H1 (cell line): ENCODE results near the gene WDR4. TPM values are rescaled to one million over a fixed set of nuclear protein-coding genes. Genes with fewer than 3 reads are reported as not detected.
A peak's percentile ranks its signal among the peaks of the same experiment; 100 is the strongest.

Experiments used
- CTCF ChIA-PET: fragments of 300-600 bp; sonication (Branson Sonifier 250); formaldehyde crosslinking; loops from one replicate; lab custom pipeline; 2021; ENCODE audit not compliant: partially characterized antibody; lab: Charles Lee
- POLR2A ChIA-PET: fragments of 300-600 bp; sonication (Branson Sonifier 250); formaldehyde crosslinking; loops from one replicate; lab custom pipeline; 2021; ENCODE audit warnings: inconsistent platforms; ENCODE audit not compliant: partially characterized antibody; lab: Charles Lee
- DNase-seq, 2 experiments: peaks; one replicate each; pipeline versions ENCODE4 v3.0.0 to v3.0.0-alpha.2; 2010 to 2022; ENCODE audit warnings: low spot score in 2 of 2, low read depth in 1 of 2, mixed read lengths in 1 of 2
- FAIRE-seq: peaks from 2 replicates; lab custom pipeline; 2011; peaks lifted over from hg19 to GRCh38; lab: Jason Lieb, UNC
- H2AFZ ChIP-seq: 2 replicates; pipeline ENCODE4 v1.8.1; 2012; ENCODE audit warnings: low read length, inconsistent platforms
- H2AK5ac ChIP-seq: 2 replicates; pipeline ENCODE4 v1.6.1; 2013; ENCODE audit warnings: low read depth, low read length
- H2BK120ac ChIP-seq: replicated peaks from 2 replicates; pipeline ENCODE3; 2013; ENCODE audit warnings: low read depth, low read length, inconsistent platforms
- H2BK12ac ChIP-seq: 2 replicates; pipeline ENCODE4 v1.6.1; 2013; ENCODE audit warnings: low read depth, low read length
- H2BK15ac ChIP-seq: 2 replicates; pipeline ENCODE4 v1.6.1; 2013; ENCODE audit warnings: low read length
- H2BK20ac ChIP-seq: 2 replicates; pipeline ENCODE4 v1.6.1; 2013; ENCODE audit warnings: low read length
- H2BK5ac ChIP-seq: 2 replicates; pipeline ENCODE4 v1.6.1; 2013; ENCODE audit warnings: low read depth, low read length
- H3K14ac ChIP-seq: 2 replicates; pipeline ENCODE4 v1.6.1; 2013; ENCODE audit warnings: inconsistent platforms; ENCODE audit not compliant: insufficient read length
- H3K18ac ChIP-seq: 2 replicates; pipeline ENCODE4 v1.6.1; 2013; ENCODE audit warnings: low read length; ENCODE audit errors: extremely low read depth
- H3K23ac ChIP-seq: 2 replicates; pipeline ENCODE4 v1.6.1; 2013; ENCODE audit warnings: inconsistent platforms; ENCODE audit not compliant: insufficient read length
- H3K23me2 ChIP-seq: 2 replicates; pipeline ENCODE4 v1.6.1; 2013; ENCODE audit warnings: low read depth, low read length
- H3K27ac ChIP-seq: 2 replicates; pipeline ENCODE4 v1.6.1; 2011; ENCODE audit warnings: low read depth, low read length, inconsistent platforms
- H3K27me3 ChIP-seq, 4 experiments: replicated peaks in 1 of 4; 1 replicate in 1 of 4; 2 replicates in 3 of 4; pipeline versions ENCODE4 v1.6.1 to v1.8.1; 2011 to 2013; ENCODE audit warnings: low read length in 3 of 4, mild to moderate bottlenecking in 3 of 4, inconsistent platforms in 2 of 4, mixed read lengths in 2 of 4, moderate library complexity in 1 of 4; ENCODE audit not compliant: control insufficient read depth in 3 of 4, insufficient read depth in 3 of 4; ENCODE audit errors: extremely low read depth in 1 of 4
- H3K36me3 ChIP-seq, 4 experiments: 2 replicates each; pipeline versions ENCODE4 v1.6.1 to v1.8.1; 2011 to 2013; ENCODE audit warnings: mild to moderate bottlenecking in 4 of 4, low read length in 3 of 4, moderate library complexity in 2 of 4, control low read depth in 1 of 4, inconsistent platforms in 1 of 4; ENCODE audit not compliant: insufficient read depth in 4 of 4, control insufficient read depth in 2 of 4
- H3K4ac ChIP-seq: replicated peaks from 2 replicates; pipeline ENCODE3; 2013; ENCODE audit warnings: low read length, low read depth, mixed read lengths, inconsistent platforms; ENCODE audit not compliant: insufficient read length
- H3K4me1 ChIP-seq, 4 experiments: replicated peaks in 1 of 4; 1 replicate in 1 of 4; 2 replicates in 3 of 4; pipeline versions ENCODE4 v1.6.1 to v1.8.1; 2011 to 2013; ENCODE audit warnings: low read length in 3 of 4, inconsistent platforms in 2 of 4, mixed read lengths in 1 of 4; ENCODE audit not compliant: insufficient read depth in 4 of 4, control insufficient read depth in 3 of 4
- H3K4me2 ChIP-seq, 2 experiments: 2 replicates each; pipeline versions ENCODE4 v1.6.1 to v1.8.1; 2011 to 2013; ENCODE audit warnings: low read depth in 2 of 2, low read length in 2 of 2, control low read depth in 1 of 2, inconsistent platforms in 1 of 2, mild to moderate bottlenecking in 1 of 2; ENCODE audit not compliant: insufficient read depth in 1 of 2
- H3K4me3 ChIP-seq, 4 experiments: fragments of 200-600, 300-600 bp in 1 of 4; sonication (generic), shearing (Covaris generic), sonication (Bioruptor Twin) in 1 of 4; 2 replicates each; pipeline versions ENCODE4 v1.5.1 to v1.8.1; 2011 to 2016; ENCODE audit warnings: low read length in 4 of 4, low read depth in 3 of 4, control low read depth in 2 of 4, inconsistent platforms in 2 of 4, mild to moderate bottlenecking in 2 of 4, mixed read lengths in 1 of 4, moderate library complexity in 1 of 4; ENCODE audit not compliant: insufficient read depth in 2 of 4; ENCODE audit errors: extremely low read depth in 1 of 4
- H3K56ac ChIP-seq: replicated peaks from 2 replicates; pipeline ENCODE3; 2013; ENCODE audit warnings: low read depth, mild to moderate bottlenecking, mixed read lengths, low read length, inconsistent platforms; ENCODE audit not compliant: insufficient read length
- H3K79me1 ChIP-seq: 2 replicates; pipeline ENCODE4 v1.6.1; 2013; ENCODE audit warnings: low read depth, low read length, control low read depth
- H3K79me2 ChIP-seq, 2 experiments: 2 replicates each; pipeline versions ENCODE4 v1.6.1 to v1.8.1; 2012 to 2013; ENCODE audit warnings: low read length in 2 of 2, mild to moderate bottlenecking in 2 of 2, inconsistent platforms in 1 of 2; ENCODE audit not compliant: insufficient read depth in 2 of 2, control insufficient read depth in 1 of 2
- H3K9ac ChIP-seq, 4 experiments: replicated peaks in 1 of 4; 1 replicate in 1 of 4; 2 replicates in 3 of 4; pipeline versions ENCODE4 v1.6.1 to v1.8.1; 2011 to 2013; ENCODE audit warnings: low read depth in 3 of 4, low read length in 3 of 4, control low read depth in 2 of 4, mild to moderate bottlenecking in 2 of 4, moderate library complexity in 2 of 4, inconsistent platforms in 1 of 4; ENCODE audit errors: extremely low read depth in 1 of 4
- H3K9me3 ChIP-seq, 2 experiments: 2 replicates each; pipeline versions ENCODE4 v1.6.1 to v1.8.1; 2012 to 2013; ENCODE audit warnings: mild to moderate bottlenecking in 2 of 2, moderate library complexity in 2 of 2, control low read depth in 1 of 2, inconsistent platforms in 1 of 2, low read depth in 1 of 2, low read length in 1 of 2, mixed read lengths in 1 of 2; ENCODE audit not compliant: insufficient read depth in 2 of 2
- H4K20me1 ChIP-seq, 2 experiments: replicated peaks in 1 of 2; 2 replicates each; pipeline versions ENCODE3 to v1.8.1; 2011 to 2013; ENCODE audit warnings: inconsistent platforms in 2 of 2, low read length in 2 of 2, mild to moderate bottlenecking in 1 of 2; ENCODE audit not compliant: insufficient read depth in 2 of 2, control insufficient read depth in 1 of 2
- H4K5ac ChIP-seq: 2 replicates; pipeline ENCODE4 v1.6.1; 2013; ENCODE audit warnings: low read length, low read depth, mixed read lengths, inconsistent platforms; ENCODE audit not compliant: insufficient read length
- H4K8ac ChIP-seq: 2 replicates; pipeline ENCODE4 v1.8.0; 2013; ENCODE audit warnings: mild to moderate bottlenecking, moderate library complexity, low read length, inconsistent platforms; ENCODE audit not compliant: insufficient read depth; ENCODE audit errors: extremely low read depth
- H4K91ac ChIP-seq: replicated peaks from 2 replicates; pipeline ENCODE3; 2013; ENCODE audit warnings: low read length, mixed read lengths, inconsistent platforms; ENCODE audit not compliant: insufficient read length
- CTCF ChIP-seq, 3 experiments: IDR thresholded peaks; 1 replicate in 2 of 3; 2 replicates in 1 of 3; pipeline versions ENCODE4 v1.5.1 to v1.6.1; 2011; ENCODE audit warnings: low read length in 3 of 3, mild to moderate bottlenecking in 3 of 3, inconsistent platforms in 2 of 3, low read depth in 1 of 3, moderate library complexity in 1 of 3; ENCODE audit not compliant: insufficient read depth in 1 of 3; ENCODE audit errors: control extremely low read depth in 1 of 3
- EP300 ChIP-seq, 2 experiments: IDR thresholded peaks; 1 replicate in 1 of 2; 2 replicates in 1 of 2; pipeline ENCODE4 v1.6.1; 2011 to 2012; ENCODE audit warnings: low read depth in 2 of 2, low read length in 2 of 2, mild to moderate bottlenecking in 2 of 2, borderline replicate concordance in 1 of 2, inconsistent platforms in 1 of 2, moderate library complexity in 1 of 2
- GTF2F1 ChIP-seq: IDR thresholded peaks from 2 replicates; pipeline ENCODE4 v1.6.1; 2012; ENCODE audit warnings: low read depth, low read length, improper control_type of control experiment, borderline replicate concordance
- KDM4A ChIP-seq: IDR thresholded peaks from one replicate; pipeline ENCODE4 v1.7.1; 2012; ENCODE audit warnings: low read depth, mild to moderate bottlenecking, moderate library complexity, low read length, inconsistent platforms; ENCODE audit not compliant: severe bottlenecking
- MAX ChIP-seq: IDR thresholded peaks from 2 replicates; pipeline ENCODE4 v1.6.1; 2012; ENCODE audit warnings: inconsistent platforms
- RAD21 ChIP-seq, 2 experiments: IDR thresholded peaks in 1 of 2; conservative IDR thresholded peaks in 1 of 2; 2 replicates each; pipeline ENCODE4 v1.6.1; 2011; ENCODE audit warnings: low read depth in 2 of 2, low read length in 2 of 2, improper control_type of control experiment in 1 of 2, inconsistent platforms in 1 of 2, mild to moderate bottlenecking in 1 of 2, moderate library complexity in 1 of 2
- RNF2 ChIP-seq: fragments of 200-900, 300-1000 bp; sonication (generic); IDR thresholded peaks from 2 replicates; pipeline ENCODE4 v1.7.1; 2016; ENCODE audit warnings: borderline replicate concordance, low read depth, mild to moderate bottlenecking, antibody characterized with exemption, low read length; ENCODE audit not compliant: poor library complexity, severe bottlenecking; ENCODE audit errors: missing control alignments
- WGBS, 2 experiments: shearing (Covaris generic) in 1 of 2; methylation state at CpG; one replicate each; pipeline versions ENCODE4 v1.1.6 to v1.1.7; 2013 to 2015; ENCODE audit warnings: low lambda C conversion rate in 2 of 2, mixed read lengths in 2 of 2, inconsistent platforms in 1 of 2, low coverage in 1 of 2, missing lambda C conversion rate in 1 of 2; ENCODE audit not compliant: insufficient replicate concordance in 2 of 2, insufficient coverage in 1 of 2, insufficient read length in 1 of 2; ENCODE audit errors: extremely low coverage in 1 of 2, missing lambda C conversion rate in 1 of 2; 5-methylcytosine and 5-hydroxymethylcytosine counted together
- polyA plus RNA-seq, 7 experiments: library from polyadenylated mRNA; depleted of rRNA in 3 of 7; stranded (reverse) in 5 of 7; unstranded in 2 of 7; fragments of >200 nt in 5 of 7; fragments of 200-250 nt in 2 of 7; gene quantifications; 1 replicate in 5 of 7; 2 replicates in 1 of 7; 4 replicates in 1 of 7; pipeline versions ENCODE4 v1.2.1 to v1.2.3, GENCODE V29; 2011 to 2013; ENCODE audit warnings: missing spikeins in 2 of 7, mixed read lengths in 2 of 7
- total RNA-seq: library from RNA; stranded (reverse); fragmentation: NEBNext Ultra II Directional; extraction: Animal tissue kit (Norgen Biotek cat#: 25700); gene quantifications from 2 replicates; pipeline ENCODE4 v1.2.1, GENCODE V29; 2021

WDR4 gene
- total and polyA plus RNA-seq, 2 of the 8 experiments (the other 6 are each of a cell fraction or from before 2014, with no cell fraction given), result 28.9 to 47.8 TPM

- H3K4me1 ChIP-seq, result peaks cover 0 to 7% (median 6%) of the 10 kb centered on the region in 4 experiments; a peak in 5 of 7 replicates
- no peak overlapping the region for H3K14ac ChIP-seq
- no peak overlapping the region for H2AK5ac ChIP-seq
- no peak for TF ChIP-seq RNF2
- peak in 1 of 2 experiments; percentile 21; a peak in 3 of 4 replicates for TF ChIP-seq RAD21 (IDR thresholded peaks at IDR 0.05 in 1 of 2, conservative IDR thresholded peaks at IDR 0.05 in 1 of 2; ENCODE audit: low read depth in 2 of 2, low read length in 2 of 2)
- TF ChIP-seq MAX, result peak; percentile 42; the same call in 1 of the 2 replicates
- TF ChIP-seq KDM4A, result no peak
- no peak for TF ChIP-seq EP300 (IDR thresholded peaks at IDR 0.05; ENCODE audit: borderline replicate concordance in 1 of 2, low read depth in 2 of 2, low read length in 2 of 2)
- 0 out of 2 replicates have a peak, but pooled peaks have one; percentile 35 for TF ChIP-seq GTF2F1
- TF ChIP-seq CTCF (IDR thresholded peaks at IDR 0.05; ENCODE audit: control extremely low read depth in 1 of 3, insufficient read depth in 1 of 3, low read depth in 1 of 3, low read length in 3 of 3), result peak; percentile 42 to 53 (median 52)
- H3K56ac ChIP-seq, result no peak overlapping the region
- H2BK120ac ChIP-seq, result no peak overlapping the region
- no peaks in the 10 kb centered on the region for H3K79me2 ChIP-seq
- H2BK15ac ChIP-seq, result no peak overlapping the region
- no peaks in the 10 kb centered on the region for H3K23me2 ChIP-seq
- peaks cover 2 to 14% of the 10 kb centered on the region in 2 experiments for H4K20me1 ChIP-seq
- FAIRE-seq (no peak), DNase-seq (peak in 1 of 2 experiments; percentile 61)
- H3K4ac ChIP-seq, result peak overlapping the region; percentile 40
- no peak overlapping the region for H4K8ac ChIP-seq
- WGBS, 2 experiments, result 75% methylated on average over 9 of the region's 11 CpGs; no CpG with 5 or more reads in 1 of the 2 experiments
- H3K27ac ChIP-seq, result no peak overlapping the region
- ChIA-PET CTCF (interaction anchor here (1.0 to 2.3 kb wide), 5 partner anchors 10 to 43 kb away, joined by 3 to 10 read pairs (median 4); no protein-coding TSS in a partner anchor), POLR2A (interaction anchor here (0.7 to 2.5 kb wide), 9 partner anchors 9 to 56 kb away, joined by 3 to 12 read pairs (median 5); no protein-coding TSS in a partner anchor)
- no peak overlapping the region for H4K91ac ChIP-seq
- H3K18ac ChIP-seq, result no peak overlapping the region
- no peak overlapping the region for H3K4me2 ChIP-seq
- no peaks in the 10 kb centered on the region for H3K79me1 ChIP-seq
- H4K5ac ChIP-seq, result no peak overlapping the region
- H3K27me3 ChIP-seq, result peaks cover 0 to 10% (median 2%) of the 10 kb centered on the region in 4 experiments; a peak in 4 of 7 replicates
- no peak overlapping the region for H2AFZ ChIP-seq
- H2BK20ac ChIP-seq, result no peak overlapping the region
- no peaks in the 10 kb centered on the region; a peak in 2 of 8 replicates for H3K36me3 ChIP-seq
- H3K4me3 ChIP-seq, result no peak overlapping the region
- no peaks in the 10 kb centered on the region; a peak in 1 of 4 replicates for H3K9me3 ChIP-seq
- H3K23ac ChIP-seq, result no peak overlapping the region
- H2BK5ac ChIP-seq, result no peak overlapping the region
- no peak overlapping the region for H3K9ac ChIP-seq
- H2BK12ac ChIP-seq, result no peak overlapping the region
These were observed 45.9 kb downstream of the WDR4 start for GRCh38 chr21:42833439-42833815.
